OCI-LY7 (cell line): ENCODE data around the gene TP53RK. TPM values are rescaled to one million over a fixed set of nuclear protein-coding genes. Genes with fewer than 3 reads are reported as not detected.

ENCODE experiments used
- BruUV-seq: library from RNA; stranded (reverse); fragments of 400-500 nt; replicated peaks from 2 replicates; lab custom pipeline; 2021; lab: Mats Ljungman, UMichigan
- CTCF ChIA-PET: fragments of 300-600 bp; sonication (Branson Sonifier 250); formaldehyde crosslinking; loops from one replicate; lab custom pipeline; 2022; ENCODE audit warnings: antibody characterized with exemption; ENCODE audit not compliant: unreplicated experiment; lab: Charles Lee
- POLR2A ChIA-PET: fragments of 300-600 bp; sonication (Branson Sonifier 250); formaldehyde crosslinking; loops from one replicate; lab custom pipeline; 2022; ENCODE audit warnings: antibody characterized with exemption; lab: Charles Lee
- DNase-seq: peaks from one replicate; pipeline ENCODE4 v3.0.0-alpha.2; 2015; ENCODE audit warnings: low spot score
- H2AFZ ChIP-seq: fragments of 200-600 bp; sonication (generic), shearing (Covaris generic); 2 replicates; pipeline ENCODE4 v1.6.1; 2014; ENCODE audit warnings: mild to moderate bottlenecking, antibody characterized with exemption, low read length, moderate library complexity
- H3K27ac ChIP-seq: fragments of 200-600 bp; sonication (generic); 2 replicates; pipeline ENCODE4 v1.5.1; 2014; ENCODE audit warnings: mixed run types, low read depth, mild to moderate bottlenecking, moderate library complexity, low read length, inconsistent platforms; ENCODE audit not compliant: poor library complexity, severe bottlenecking
- H3K36me3 ChIP-seq: fragments of 200-600 bp; sonication (generic); 2 replicates; pipeline ENCODE4 v1.6.1; 2014; ENCODE audit warnings: mild to moderate bottlenecking, antibody characterized with exemption, low read length, moderate library complexity, mixed read lengths; ENCODE audit not compliant: insufficient read depth
- H3K4me1 ChIP-seq: fragments of 200-600 bp; sonication (generic); 2 replicates; pipeline ENCODE4 v1.5.1; 2014; ENCODE audit warnings: mild to moderate bottlenecking, low read length; ENCODE audit not compliant: insufficient read depth, poor library complexity, severe bottlenecking
- H3K4me2 ChIP-seq: fragments of 200-600 bp; sonication (generic); 2 replicates; pipeline ENCODE4 v1.6.1; 2014; ENCODE audit warnings: mild to moderate bottlenecking, low read length
- H3K4me3 ChIP-seq: fragments of 200-600 bp; sonication (generic); 2 replicates; pipeline ENCODE4 v1.5.1; 2014; ENCODE audit warnings: mild to moderate bottlenecking, low read depth, low read length; ENCODE audit not compliant: poor library complexity, severe bottlenecking
- H3K79me2 ChIP-seq: fragments of 200-600 bp; sonication (generic); 2 replicates; pipeline ENCODE4 v1.6.1; 2016; ENCODE audit warnings: low read depth, mild to moderate bottlenecking, low read length, moderate library complexity, mixed read lengths; ENCODE audit not compliant: insufficient read depth
- H3K9me2 ChIP-seq: fragments of 200-600 bp; sonication (generic); 2 replicates; pipeline ENCODE4 v1.6.1; 2016; ENCODE audit warnings: mild to moderate bottlenecking, low read length, mixed read lengths; ENCODE audit not compliant: insufficient read depth
- H3K9me3 ChIP-seq: fragments of 200-600 bp; sonication (generic); 2 replicates; pipeline ENCODE4 v1.6.1; 2014; ENCODE audit warnings: mild to moderate bottlenecking, mixed run types, low read length, mixed read lengths
- H4K20me1 ChIP-seq: fragments of 200-600 bp; sonication (generic); 2 replicates; pipeline ENCODE4 v1.6.1; 2014; ENCODE audit warnings: mild to moderate bottlenecking, antibody characterized with exemption, low read length, moderate library complexity, mixed read lengths; ENCODE audit not compliant: insufficient read depth
- CTCF ChIP-seq: fragments of 200-600 bp; sonication (generic); conservative IDR thresholded peaks from 2 replicates; pipeline ENCODE4 v1.5.1; 2014; ENCODE audit warnings: mild to moderate bottlenecking, antibody characterized with exemption, low read length, moderate library complexity, mixed read lengths
- EZH2phosphoT487 ChIP-seq: fragments of 200-600 bp; sonication (generic); IDR thresholded peaks from 2 replicates; pipeline ENCODE4 v1.6.1; 2018; ENCODE audit warnings: low read depth, borderline replicate concordance, mild to moderate bottlenecking, mixed run types, antibody characterized with exemption, low read length, moderate library complexity, mixed read lengths
- intact Hi-C: fragments of 100-400 bp; cut with micrococcal nuclease; formaldehyde crosslinking; loops from one replicate; pipeline ENCODE4 v1.10.0; 2022; ENCODE audit not compliant: unreplicated experiment
- total RNA-seq, 2 experiments: library from RNA; depleted of rRNA in 1 of 2; stranded (reverse); fragments of >200 nt in 1 of 2; shearing (Covaris generic) in 1 of 2; gene quantifications; 2 replicates each; pipeline ENCODE4 v1.2.3, GENCODE V29; 2014 to 2022

Gene TP53RK
- total RNA-seq, 2 experiments from 2014 or later: 18.6 to 32.9 TPM

GRCh38 chr20:46640044-46640443 lies 49.2 kb downstream of the TP53RK start:
- no peaks in the 10 kb centered on the region for H3K36me3 ChIP-seq
- no peak overlapping the region for H3K27ac ChIP-seq
- H2AFZ ChIP-seq: no peak overlapping the region
- ChIA-PET POLR2A (interaction anchor here (0.6 kb wide), 1 partner anchor 485 kb away, joined by 5 read pairs; no protein-coding TSS in a partner anchor), CTCF (no interaction called here)
- no peak overlapping the region for H3K4me2 ChIP-seq
- no peak for TF ChIP-seq CTCF
- no peak for TF ChIP-seq EZH2phosphoT487
- H3K79me2 ChIP-seq: no peaks in the 10 kb centered on the region
- BruUV-seq: no TSS peak
- H4K20me1 ChIP-seq: no peaks in the 10 kb centered on the region
- intact Hi-C loops: no loop called here
- no peak for DNase-seq
- no peak overlapping the region for H3K4me3 ChIP-seq
- H3K4me1 ChIP-seq: no peaks in the 10 kb centered on the region
- H3K9me2 ChIP-seq: no peaks in the 10 kb centered on the region
- no peaks in the 10 kb centered on the region for H3K9me3 ChIP-seq

GRCh38 chr20:46639587-46639986 lies 49.7 kb downstream of the TP53RK start:
- ChIA-PET CTCF (no interaction called here), POLR2A (no interaction called here)
- H3K9me2 ChIP-seq: no peaks in the 10 kb centered on the region
- no peak overlapping the region for H2AFZ ChIP-seq
- no peak overlapping the region for H3K4me2 ChIP-seq
- no peak overlapping the region for H3K27ac ChIP-seq
- H3K36me3 ChIP-seq: no peaks in the 10 kb centered on the region
- DNase-seq: no peak
- no peaks in the 10 kb centered on the region for H3K79me2 ChIP-seq
- no peak overlapping the region for H3K4me3 ChIP-seq
- no peaks in the 10 kb centered on the region for H4K20me1 ChIP-seq
- H3K9me3 ChIP-seq: no peaks in the 10 kb centered on the region
- intact Hi-C loops: no loop called here
- TF ChIP-seq CTCF: no peak
- no TSS peak for BruUV-seq
- H3K4me1 ChIP-seq: no peaks in the 10 kb centered on the region

- no peaks in the 10 kb centered on the region for H3K9me3 ChIP-seq
- BruUV-seq: no TSS peak
- no peaks in the 10 kb centered on the region for H3K79me2 ChIP-seq
- no peak overlapping the region for H3K4me3 ChIP-seq
- H3K36me3 ChIP-seq: no peaks in the 10 kb centered on the region
- CTCF ChIA-PET: no interaction called here
- no peak for DNase-seq
- no peak overlapping the region for H2AFZ ChIP-seq
- POLR2A ChIA-PET: no interaction called here
- no peak overlapping the region for H3K4me2 ChIP-seq
- H4K20me1 ChIP-seq: no peaks in the 10 kb centered on the region
- TF ChIP-seq CTCF: no peak
- TF ChIP-seq EZH2phosphoT487: no peak
- H3K9me2 ChIP-seq: no peaks in the 10 kb centered on the region
- no peak overlapping the region for H3K27ac ChIP-seq
- no peaks in the 10 kb centered on the region for H3K4me1 ChIP-seq
- intact Hi-C loops: no loop called here
Measured at GRCh38 chr20:46638898-46639274, 50.4 kb downstream of the TP53RK start.
